H1 (cell line): Measurements from ENCODE around the gene DGCR8. TPM values are rescaled to one million over a fixed set of nuclear protein-coding genes. Genes with fewer than 3 reads are reported as not detected.

ENCODE experiments used
- CTCF ChIA-PET: fragments of 300-600 bp; sonication (Branson Sonifier 250); formaldehyde crosslinking; loops from one replicate; lab custom pipeline; 2021; ENCODE audit not compliant: partially characterized antibody; lab: Charles Lee
- POLR2A ChIA-PET: fragments of 300-600 bp; sonication (Branson Sonifier 250); formaldehyde crosslinking; loops from one replicate; lab custom pipeline; 2021; ENCODE audit warnings: inconsistent platforms; ENCODE audit not compliant: partially characterized antibody; lab: Charles Lee
- DNase-seq, 2 experiments: peaks; one replicate each; pipeline versions ENCODE4 v3.0.0 to v3.0.0-alpha.2; 2010 to 2022; ENCODE audit warnings: low spot score in 2 of 2, low read depth in 1 of 2, mixed read lengths in 1 of 2
- FAIRE-seq: peaks from 2 replicates; lab custom pipeline; 2011; peaks lifted over from hg19 to GRCh38; lab: Jason Lieb, UNC
- H2AFZ ChIP-seq: 2 replicates; pipeline ENCODE4 v1.8.1; 2012; ENCODE audit warnings: low read length, inconsistent platforms
- H2AK5ac ChIP-seq: 2 replicates; pipeline ENCODE4 v1.6.1; 2013; ENCODE audit warnings: low read depth, low read length
- H2BK120ac ChIP-seq: replicated peaks from 2 replicates; pipeline ENCODE3; 2013; ENCODE audit warnings: low read depth, low read length, inconsistent platforms
- H2BK12ac ChIP-seq: 2 replicates; pipeline ENCODE4 v1.6.1; 2013; ENCODE audit warnings: low read depth, low read length
- H2BK15ac ChIP-seq: 2 replicates; pipeline ENCODE4 v1.6.1; 2013; ENCODE audit warnings: low read length
- H2BK20ac ChIP-seq: 2 replicates; pipeline ENCODE4 v1.6.1; 2013; ENCODE audit warnings: low read length
- H2BK5ac ChIP-seq: 2 replicates; pipeline ENCODE4 v1.6.1; 2013; ENCODE audit warnings: low read depth, low read length
- H3K14ac ChIP-seq: 2 replicates; pipeline ENCODE4 v1.6.1; 2013; ENCODE audit warnings: inconsistent platforms; ENCODE audit not compliant: insufficient read length
- H3K18ac ChIP-seq: 2 replicates; pipeline ENCODE4 v1.6.1; 2013; ENCODE audit warnings: low read length; ENCODE audit errors: extremely low read depth
- H3K23ac ChIP-seq: 2 replicates; pipeline ENCODE4 v1.6.1; 2013; ENCODE audit warnings: inconsistent platforms; ENCODE audit not compliant: insufficient read length
- H3K23me2 ChIP-seq: 2 replicates; pipeline ENCODE4 v1.6.1; 2013; ENCODE audit warnings: low read depth, low read length
- H3K27ac ChIP-seq: 2 replicates; pipeline ENCODE4 v1.6.1; 2011; ENCODE audit warnings: low read depth, low read length, inconsistent platforms
- H3K27me3 ChIP-seq, 4 experiments: replicated peaks in 1 of 4; 1 replicate in 1 of 4; 2 replicates in 3 of 4; pipeline versions ENCODE4 v1.6.1 to v1.8.1; 2011 to 2013; ENCODE audit warnings: low read length in 3 of 4, mild to moderate bottlenecking in 3 of 4, inconsistent platforms in 2 of 4, mixed read lengths in 2 of 4, moderate library complexity in 1 of 4; ENCODE audit not compliant: control insufficient read depth in 3 of 4, insufficient read depth in 3 of 4; ENCODE audit errors: extremely low read depth in 1 of 4
- H3K36me3 ChIP-seq, 4 experiments: 2 replicates each; pipeline versions ENCODE4 v1.6.1 to v1.8.1; 2011 to 2013; ENCODE audit warnings: mild to moderate bottlenecking in 4 of 4, low read length in 3 of 4, moderate library complexity in 2 of 4, control low read depth in 1 of 4, inconsistent platforms in 1 of 4; ENCODE audit not compliant: insufficient read depth in 4 of 4, control insufficient read depth in 2 of 4
- H3K4ac ChIP-seq: replicated peaks from 2 replicates; pipeline ENCODE3; 2013; ENCODE audit warnings: low read length, low read depth, mixed read lengths, inconsistent platforms; ENCODE audit not compliant: insufficient read length
- H3K4me1 ChIP-seq, 4 experiments: replicated peaks in 1 of 4; 1 replicate in 1 of 4; 2 replicates in 3 of 4; pipeline versions ENCODE4 v1.6.1 to v1.8.1; 2011 to 2013; ENCODE audit warnings: low read length in 3 of 4, inconsistent platforms in 2 of 4, mixed read lengths in 1 of 4; ENCODE audit not compliant: insufficient read depth in 4 of 4, control insufficient read depth in 3 of 4
- H3K4me2 ChIP-seq, 2 experiments: 2 replicates each; pipeline versions ENCODE4 v1.6.1 to v1.8.1; 2011 to 2013; ENCODE audit warnings: low read depth in 2 of 2, low read length in 2 of 2, control low read depth in 1 of 2, inconsistent platforms in 1 of 2, mild to moderate bottlenecking in 1 of 2; ENCODE audit not compliant: insufficient read depth in 1 of 2
- H3K4me3 ChIP-seq, 4 experiments: fragments of 200-600, 300-600 bp in 1 of 4; sonication (generic), shearing (Covaris generic), sonication (Bioruptor Twin) in 1 of 4; 2 replicates each; pipeline versions ENCODE4 v1.5.1 to v1.8.1; 2011 to 2016; ENCODE audit warnings: low read length in 4 of 4, low read depth in 3 of 4, control low read depth in 2 of 4, inconsistent platforms in 2 of 4, mild to moderate bottlenecking in 2 of 4, mixed read lengths in 1 of 4, moderate library complexity in 1 of 4; ENCODE audit not compliant: insufficient read depth in 2 of 4; ENCODE audit errors: extremely low read depth in 1 of 4
- H3K56ac ChIP-seq: replicated peaks from 2 replicates; pipeline ENCODE3; 2013; ENCODE audit warnings: low read depth, mild to moderate bottlenecking, mixed read lengths, low read length, inconsistent platforms; ENCODE audit not compliant: insufficient read length
- H3K79me1 ChIP-seq: 2 replicates; pipeline ENCODE4 v1.6.1; 2013; ENCODE audit warnings: low read depth, low read length, control low read depth
- H3K79me2 ChIP-seq, 2 experiments: 2 replicates each; pipeline versions ENCODE4 v1.6.1 to v1.8.1; 2012 to 2013; ENCODE audit warnings: low read length in 2 of 2, mild to moderate bottlenecking in 2 of 2, inconsistent platforms in 1 of 2; ENCODE audit not compliant: insufficient read depth in 2 of 2, control insufficient read depth in 1 of 2
- H3K9ac ChIP-seq, 4 experiments: replicated peaks in 1 of 4; 1 replicate in 1 of 4; 2 replicates in 3 of 4; pipeline versions ENCODE4 v1.6.1 to v1.8.1; 2011 to 2013; ENCODE audit warnings: low read depth in 3 of 4, low read length in 3 of 4, control low read depth in 2 of 4, mild to moderate bottlenecking in 2 of 4, moderate library complexity in 2 of 4, inconsistent platforms in 1 of 4; ENCODE audit errors: extremely low read depth in 1 of 4
- H3K9me3 ChIP-seq, 2 experiments: 2 replicates each; pipeline versions ENCODE4 v1.6.1 to v1.8.1; 2012 to 2013; ENCODE audit warnings: mild to moderate bottlenecking in 2 of 2, moderate library complexity in 2 of 2, control low read depth in 1 of 2, inconsistent platforms in 1 of 2, low read depth in 1 of 2, low read length in 1 of 2, mixed read lengths in 1 of 2; ENCODE audit not compliant: insufficient read depth in 2 of 2
- H4K20me1 ChIP-seq, 2 experiments: replicated peaks in 1 of 2; 2 replicates each; pipeline versions ENCODE3 to v1.8.1; 2011 to 2013; ENCODE audit warnings: inconsistent platforms in 2 of 2, low read length in 2 of 2, mild to moderate bottlenecking in 1 of 2; ENCODE audit not compliant: insufficient read depth in 2 of 2, control insufficient read depth in 1 of 2
- H4K5ac ChIP-seq: 2 replicates; pipeline ENCODE4 v1.6.1; 2013; ENCODE audit warnings: low read length, low read depth, mixed read lengths, inconsistent platforms; ENCODE audit not compliant: insufficient read length
- H4K8ac ChIP-seq: 2 replicates; pipeline ENCODE4 v1.8.0; 2013; ENCODE audit warnings: mild to moderate bottlenecking, moderate library complexity, low read length, inconsistent platforms; ENCODE audit not compliant: insufficient read depth; ENCODE audit errors: extremely low read depth
- H4K91ac ChIP-seq: replicated peaks from 2 replicates; pipeline ENCODE3; 2013; ENCODE audit warnings: low read length, mixed read lengths, inconsistent platforms; ENCODE audit not compliant: insufficient read length
- GTF2F1 ChIP-seq: IDR thresholded peaks from 2 replicates; pipeline ENCODE4 v1.6.1; 2012; ENCODE audit warnings: low read depth, low read length, improper control_type of control experiment, borderline replicate concordance
- HDAC2 ChIP-seq, 2 experiments: fragments of 300-600 bp in 1 of 2; sonication (generic) in 1 of 2; IDR thresholded peaks; 2 replicates each; pipeline ENCODE4 v1.6.1; 2011 to 2012; ENCODE audit warnings: low read depth in 2 of 2, low read length in 2 of 2, mild to moderate bottlenecking in 2 of 2, moderate library complexity in 2 of 2, borderline replicate concordance in 1 of 2, inconsistent platforms in 1 of 2
- WGBS, 2 experiments: shearing (Covaris generic) in 1 of 2; methylation state at CpG; one replicate each; pipeline versions ENCODE4 v1.1.6 to v1.1.7; 2013 to 2015; ENCODE audit warnings: low lambda C conversion rate in 2 of 2, mixed read lengths in 2 of 2, inconsistent platforms in 1 of 2, low coverage in 1 of 2, missing lambda C conversion rate in 1 of 2; ENCODE audit not compliant: insufficient replicate concordance in 2 of 2, insufficient coverage in 1 of 2, insufficient read length in 1 of 2; ENCODE audit errors: extremely low coverage in 1 of 2, missing lambda C conversion rate in 1 of 2; 5-methylcytosine and 5-hydroxymethylcytosine counted together
- polyA plus RNA-seq, 7 experiments: library from polyadenylated mRNA; depleted of rRNA in 3 of 7; stranded (reverse) in 5 of 7; unstranded in 2 of 7; fragments of >200 nt in 5 of 7; fragments of 200-250 nt in 2 of 7; gene quantifications; 1 replicate in 5 of 7; 2 replicates in 1 of 7; 4 replicates in 1 of 7; pipeline versions ENCODE4 v1.2.1 to v1.2.3, GENCODE V29; 2011 to 2013; ENCODE audit warnings: missing spikeins in 2 of 7, mixed read lengths in 2 of 7
- total RNA-seq: library from RNA; stranded (reverse); fragmentation: NEBNext Ultra II Directional; extraction: Animal tissue kit (Norgen Biotek cat#: 25700); gene quantifications from 2 replicates; pipeline ENCODE4 v1.2.1, GENCODE V29; 2021

DGCR8 gene
- total and polyA plus RNA-seq, 2 of the 8 experiments (the other 6 are each of a cell fraction or from before 2014, with no cell fraction given) = 23.7 to 43.7 TPM

DNA sequence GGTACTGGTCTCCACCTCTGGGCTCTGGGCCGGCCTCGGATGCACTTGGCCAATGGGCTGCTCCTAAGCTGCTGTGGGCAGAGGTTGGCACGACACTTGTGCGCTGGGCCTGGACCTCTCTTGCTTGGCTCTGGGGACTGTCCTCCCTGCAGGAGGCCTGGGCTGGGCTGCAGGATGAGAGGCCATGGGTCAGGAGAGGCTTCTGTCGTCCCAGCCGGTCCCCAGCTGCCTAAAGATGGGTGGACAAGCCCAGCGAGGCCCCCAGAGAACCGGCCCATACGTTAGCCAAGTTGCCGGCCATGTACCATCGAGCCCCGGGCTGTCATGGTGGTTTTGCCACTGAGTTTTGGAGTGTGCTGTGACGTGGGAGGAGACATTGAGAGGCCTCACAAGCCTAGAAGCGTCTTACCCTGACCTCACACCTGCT is 72.4 kb downstream of the DGCR8 start:
- Histone ChIP-seq H3K56ac (no peak overlapping the region), H2BK5ac (no peak overlapping the region), H3K23me2 (no peaks in the 10 kb centered on the region), H3K23ac (no peak overlapping the region), H2BK15ac (no peak overlapping the region), H2BK12ac (no peak overlapping the region), H4K20me1 (no peaks in the 10 kb centered on the region), H4K5ac (no peak overlapping the region), H3K4me3 (no peak overlapping the region), H3K79me2 (no peaks in the 10 kb centered on the region), H3K4ac (no peak overlapping the region), H2AFZ (no peak overlapping the region), H2AK5ac (no peak overlapping the region), H3K14ac (no peak overlapping the region), H3K27ac (no peak overlapping the region), H2BK120ac (no peak overlapping the region), H2BK20ac (no peak overlapping the region), H3K4me1 (no peaks in the 10 kb centered on the region), H3K36me3 (no peaks in the 10 kb centered on the region), H3K9ac (no peak overlapping the region), H3K18ac (no peak overlapping the region), H3K79me1 (no peaks in the 10 kb centered on the region), H3K4me2 (no peak overlapping the region), H3K27me3 (no peaks in the 10 kb centered on the region), H3K9me3 (no peaks in the 10 kb centered on the region), H4K91ac (no peak overlapping the region), H4K8ac (no peak overlapping the region; the same call in 1 of the 2 replicates)
- 90% methylated on average over 13 of the region's 14 CpGs; no CpG with 5 or more reads in 1 of the 2 experiments for WGBS, 2 experiments
- FAIRE-seq (no peak), DNase-seq (no peak)
- CTCF ChIA-PET = interaction anchor here (0.7 to 7.7 kb wide), 8 partner anchors 22 to 117 kb away, joined by 3 to 93 read pairs (median 3); no protein-coding TSS in a partner anchor
- POLR2A ChIA-PET = interaction anchor here (1.6 to 1.8 kb wide), 2 partner anchors 23 to 35 kb away, joined by 5 to 8 read pairs; partner anchors contain the start of gene TRMT2A
- TF ChIP-seq HDAC2 (IDR thresholded peaks at IDR 0.05; ENCODE audit: borderline replicate concordance in 1 of 2, low read depth in 2 of 2, low read length in 2 of 2) = no peak
- no peak for TF ChIP-seq GTF2F1
- TF ChIP-seq, all 59 proteins: peak for 0
